K562 (cell line): Measurements from ENCODE around the gene PTAFR. TPM values are rescaled to one million over a fixed set of nuclear protein-coding genes. Genes with fewer than 3 reads are reported as not detected.

Experiments used
- ATAC-seq: fragments of 200-7000 bp; cut with Tn5 transposase; 3 replicates; pipeline ENCODE4 v1.9.1; 2020; ENCODE audit warnings: moderate library complexity
- BruUV-seq: library from RNA; stranded (reverse); fragments of 400-500 nt; replicated peaks from 2 replicates; lab custom pipeline; 2021; lab: Mats Ljungman, UMichigan
- CTCF ChIA-PET: fragments of 300-600 bp; formaldehyde crosslinking; extraction: SDS; loops from one replicate; lab custom pipeline; 2021; ENCODE audit warnings: low intra/inter-chr PET ratio; lab: Yijun Ruan, JAX
- POLR2A ChIA-PET: fragments of 300-600, 350-650 bp; sonication (Branson Sonifier 250); formaldehyde crosslinking; extraction: SDS; loops from one replicate; lab custom pipeline; 2021; ENCODE audit warnings: antibody characterized with exemption, inconsistent platforms; lab: Yijun Ruan, JAX
- DNase-seq, 4 experiments: peaks; one replicate each; pipeline versions ENCODE4 v3.0.0 to v3.0.0-alpha.2; 2011 to 2018; ENCODE audit warnings: low spot score in 3 of 4, mixed read lengths in 3 of 4; ENCODE audit errors: extremely low read depth in 1 of 4
- FAIRE-seq: peaks from 2 replicates; lab custom pipeline; 2011; peaks lifted over from hg19 to GRCh38; lab: Jason Lieb, UNC
- H2AFZ ChIP-seq: 2 replicates; pipeline ENCODE4 v1.6.0; 2011; ENCODE audit warnings: low read depth, low read length, control low read depth, inconsistent platforms
- H3K27ac ChIP-seq: fragments of 200-600 bp; 3 replicates; pipeline ENCODE4 v1.8.0; 2011; ENCODE audit warnings: low read depth, mild to moderate bottlenecking, control low read depth, inconsistent platforms, low read length, moderate library complexity, mixed read lengths; ENCODE audit errors: extremely low read depth
- H3K27me3 ChIP-seq, 2 experiments: fragments of 300-600 bp in 1 of 2; 2 replicates in 1 of 2; 3 replicates in 1 of 2; pipeline versions ENCODE4 v1.6.0 to v1.8.0; 2011; ENCODE audit warnings: inconsistent platforms in 2 of 2, low read length in 2 of 2, mild to moderate bottlenecking in 1 of 2, mixed read lengths in 1 of 2, moderate library complexity in 1 of 2; ENCODE audit not compliant: control insufficient read depth in 2 of 2, insufficient read depth in 2 of 2
- H3K36me3 ChIP-seq: fragments of 300-600 bp; 3 replicates; pipeline ENCODE4 v1.8.0; 2011; ENCODE audit warnings: mild to moderate bottlenecking, low read length, inconsistent platforms; ENCODE audit not compliant: control insufficient read depth, insufficient read depth
- H3K4me1 ChIP-seq, 2 experiments: fragments of 200-600 bp in 1 of 2; replicated peaks in 1 of 2; 2 replicates in 1 of 2; 3 replicates in 1 of 2; pipeline versions ENCODE4 v1.5.1 to v1.8.0; 2011; ENCODE audit warnings: inconsistent platforms in 2 of 2, low read length in 2 of 2, mild to moderate bottlenecking in 1 of 2, mixed read lengths in 1 of 2, moderate library complexity in 1 of 2; ENCODE audit not compliant: control insufficient read depth in 2 of 2, insufficient read depth in 2 of 2
- H3K4me2 ChIP-seq: 2 replicates; pipeline ENCODE4 v1.6.1; 2011; ENCODE audit warnings: low read length, control low read depth, inconsistent platforms, mixed read lengths; ENCODE audit not compliant: insufficient read depth
- H3K4me3 ChIP-seq: fragments of 200-600 bp; sonication (generic), shearing (Covaris generic); 2 replicates; pipeline ENCODE4 v1.5.1; 2016; ENCODE audit warnings: control low read depth, inconsistent platforms
- H3K79me2 ChIP-seq: fragments of 200-600 bp; 3 replicates; pipeline ENCODE4 v1.8.0; 2011; ENCODE audit warnings: low read length, inconsistent platforms; ENCODE audit not compliant: control insufficient read depth, insufficient read depth
- H3K9ac ChIP-seq, 2 experiments: 2 replicates each; pipeline versions ENCODE4 v1.6.0 to v1.6.1; 2011; ENCODE audit warnings: low read depth in 2 of 2, low read length in 2 of 2, control low read depth in 1 of 2, inconsistent platforms in 1 of 2, mild to moderate bottlenecking in 1 of 2, mixed read lengths in 1 of 2; ENCODE audit not compliant: insufficient read depth in 1 of 2
- H3K9me1 ChIP-seq: one replicate; pipeline ENCODE4 v1.6.0; 2011; ENCODE audit warnings: inconsistent platforms, mild to moderate bottlenecking, low read length, moderate library complexity; ENCODE audit not compliant: control insufficient read depth, insufficient read depth
- H3K9me3 ChIP-seq: replicated peaks from 2 replicates; pipeline ENCODE4 v1.5.1; 2011; ENCODE audit warnings: low read depth, low read length, inconsistent platforms; ENCODE audit not compliant: control insufficient read depth, insufficient read depth
- H4K20me1 ChIP-seq: replicated peaks from 2 replicates; pipeline ENCODE4 v1.6.1; 2011; ENCODE audit warnings: low read length, inconsistent platforms, mixed read lengths; ENCODE audit not compliant: control insufficient read depth, insufficient read depth
- ATF2 ChIP-seq: sonication (generic); formaldehyde crosslinking; IDR thresholded peaks from 2 replicates; pipeline ENCODE4 v1.8.1; 2022; ENCODE audit warnings: missing genetic modification reagents
- CEBPB ChIP-seq: fragments of 450-650 bp; IDR thresholded peaks from 2 replicates; pipeline ENCODE4 v1.6.1; 2016; ENCODE audit warnings: missing genetic modification characterization, missing compliant biosample characterization
- CEBPG ChIP-seq, 3 experiments: fragments of 200-800 bp in 1 of 3; sonication (Bioruptor generic) in 1 of 3; sonication (generic) in 1 of 3; formaldehyde crosslinking in 1 of 3; IDR thresholded peaks in 2 of 3; conservative IDR thresholded peaks in 1 of 3; 2 replicates each; pipeline versions ENCODE4 v1.6.1 to v1.8.0; 2016 to 2022; ENCODE audit warnings: missing compliant biosample characterization in 2 of 3, missing genetic modification characterization in 2 of 3, mild to moderate bottlenecking in 1 of 3, missing genetic modification reagents in 1 of 3
- DMBX1 ChIP-seq: fragments of 250-450 bp; sonication (Bioruptor Pico); IDR thresholded peaks from 2 replicates; pipeline ENCODE4 v1.8.0; 2022; ENCODE audit warnings: inconsistent platforms, mild to moderate bottlenecking, moderate library complexity, borderline replicate concordance
- ELF1 ChIP-seq: fragments of 200-800 bp; sonication (Bioruptor generic); IDR thresholded peaks from 2 replicates; pipeline ENCODE4 v1.6.1; 2016; ENCODE audit warnings: missing genetic modification characterization, missing compliant biosample characterization
- FOXA1 ChIP-seq: fragments of 450-650 bp; IDR thresholded peaks from 2 replicates; pipeline ENCODE4 v1.6.1; 2016; ENCODE audit warnings: mild to moderate bottlenecking, borderline replicate concordance
- GTF3C2 ChIP-seq: IDR thresholded peaks from 3 replicates; pipeline ENCODE4 v1.6.1; 2011; ENCODE audit warnings: borderline replicate concordance, mild to moderate bottlenecking, moderate library complexity; ENCODE audit not compliant: insufficient read length; ENCODE audit errors: extremely low read depth
- HEY1 ChIP-seq: fragments of 250-450 bp; sonication (Bioruptor Pico); IDR thresholded peaks from 2 replicates; pipeline ENCODE4 v1.5.0; 2020; ENCODE audit warnings: mild to moderate bottlenecking, moderate library complexity, borderline replicate concordance
- L3MBTL2 ChIP-seq: fragments of 450-650 bp; IDR thresholded peaks from 2 replicates; pipeline ENCODE4 v1.6.1; 2016; ENCODE audit warnings: mild to moderate bottlenecking, moderate library complexity
- LCOR ChIP-seq: sonication (generic); formaldehyde crosslinking; IDR thresholded peaks from 2 replicates; pipeline ENCODE4 v1.8.0; 2022; ENCODE audit warnings: mild to moderate bottlenecking, missing genetic modification reagents
- LEF1 ChIP-seq: fragments of 450-650 bp; IDR thresholded peaks from 2 replicates; pipeline ENCODE4 v1.6.1; 2016; ENCODE audit warnings: mild to moderate bottlenecking
- NCOA2 ChIP-seq, 2 experiments: fragments of 450-650 bp; IDR thresholded peaks; 2 replicates each; pipeline ENCODE4 v1.6.1; 2018; ENCODE audit warnings: mild to moderate bottlenecking in 2 of 2, moderate library complexity in 1 of 2; ENCODE audit not compliant: partially characterized antibody in 2 of 2
- RBM14 ChIP-seq: fragments of 200-400 bp; formaldehyde crosslinking; IDR thresholded peaks from 2 replicates; pipeline ENCODE4 v1.6.1; 2018; ENCODE audit warnings: low read depth, mild to moderate bottlenecking, low read length, moderate library complexity, borderline replicate concordance; ENCODE audit not compliant: insufficient read depth
- TAL1 ChIP-seq: fragments of 450-650 bp; IDR thresholded peaks from 2 replicates; pipeline ENCODE4 v1.6.1; 2016; ENCODE audit warnings: mild to moderate bottlenecking
- TGIF2 ChIP-seq: sonication (generic); formaldehyde crosslinking; IDR thresholded peaks from 2 replicates; pipeline ENCODE4 v1.8.1; 2022; ENCODE audit warnings: mild to moderate bottlenecking, missing genetic modification reagents, moderate library complexity
- ZNF217 ChIP-seq: sonication (generic); formaldehyde crosslinking; IDR thresholded peaks from 2 replicates; pipeline ENCODE4 v1.8.0; 2022; ENCODE audit warnings: mild to moderate bottlenecking, missing genetic modification reagents
- ZNF347 ChIP-seq: fragments of 450-650 bp; formaldehyde crosslinking; IDR thresholded peaks from 2 replicates; pipeline ENCODE4 v1.4.0; 2020; ENCODE audit warnings: low read depth, mild to moderate bottlenecking, moderate library complexity
- WGBS: fragments of 100-300 bp; shearing (Covaris generic); methylation state at CpG from one replicate; pipeline ENCODE4 v1.1.6; 2016; ENCODE audit warnings: low coverage, mixed read lengths; ENCODE audit not compliant: insufficient coverage; ENCODE audit errors: missing lambda C conversion rate; 5-methylcytosine and 5-hydroxymethylcytosine counted together
- in situ Hi-C: fragments of 300-500 bp; cut with MboI; formaldehyde crosslinking; loops from 4 replicates; pipeline ENCODE4 v1.15.0; 2018; ENCODE audit warnings: inconsistent platforms, mixed read lengths
- intact Hi-C: fragments of 100-400 bp; cut with micrococcal nuclease; formaldehyde crosslinking; loops from 2 replicates; pipeline ENCODE4 v1.14.2; 2022
- polyA plus RNA-seq, 8 experiments: library from polyadenylated mRNA; depleted of rRNA in 4 of 8; stranded (reverse) in 5 of 8; unstranded in 3 of 8; fragments of >200 nt; fragmentation: Nextera tagmentation in 2 of 8; fragmentation: Illumina TruSeq in 1 of 8; extraction: Ambion mirVana in 2 of 8; extraction: Trizol in 1 of 8; gene quantifications; 2 replicates each; pipeline versions ENCODE4 v1.2.1 to v1.2.3, GENCODE V29; 2011 to 2014; ENCODE audit warnings: inconsistent platforms in 1 of 8, missing spikeins in 1 of 8
- total RNA-seq, 7 experiments: library from RNA; depleted of rRNA in 6 of 7; stranded (reverse); fragments of >200 nt in 6 of 7; fragmentation: Illumina TruSeq in 2 of 7; extraction: Trizol in 2 of 7; gene quantifications; 2 replicates each; pipeline versions ENCODE4 v1.2.1 to v1.2.3, GENCODE V29; 2011 to 2021; ENCODE audit warnings: low replicate concordance in 1 of 7

Gene PTAFR
- total and polyA plus RNA-seq, 9 of the 15 experiments (the other 6 are each of a cell fraction or from before 2014, with no cell fraction given): 0.15 to 0.55 (median 0.40) TPM; not detected in 1

DNA sequence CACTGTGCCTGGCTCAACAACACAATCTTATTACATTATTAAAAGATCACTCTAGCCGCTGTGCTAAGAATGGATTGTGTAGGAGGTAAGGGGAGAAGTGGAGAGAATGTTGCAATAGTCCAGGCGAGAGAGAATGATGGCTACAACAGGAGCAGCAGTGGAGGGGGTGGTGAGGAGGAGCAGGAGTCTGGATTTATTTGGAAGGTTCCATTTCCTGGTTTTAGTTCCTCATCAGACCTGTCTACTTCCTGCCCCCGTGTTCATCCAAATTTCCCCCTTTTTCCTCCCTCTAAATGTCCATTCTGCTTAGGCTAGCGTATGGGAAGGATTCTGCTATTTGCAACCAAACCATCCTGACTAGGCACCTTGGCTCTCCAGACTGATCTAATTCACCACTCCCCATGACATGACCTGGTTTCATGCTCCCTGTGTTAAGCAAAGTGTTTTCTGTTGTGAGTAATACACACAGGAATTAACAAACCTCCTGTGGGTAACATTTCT is 53.0 kb downstream of the PTAFR start:
- no peak for FAIRE-seq
- Histone ChIP-seq H3K4me1 (peaks cover 5 to 14% of the 10 kb centered on the region in 2 experiments), H3K27ac (no peak overlapping the region), H3K27me3 (no peaks in the 10 kb centered on the region; a peak in 1 of 5 replicates), H3K9me1 (no peaks in the 10 kb centered on the region), H3K4me2 (peak overlapping the region; percentile 16; the same call in 1 of the 2 replicates), H3K4me3 (no peak overlapping the region), H2AFZ (peak overlapping the region; percentile 85), H3K79me2 (no peaks in the 10 kb centered on the region), H3K36me3 (no peaks in the 10 kb centered on the region), H3K9ac (no peak overlapping the region), H3K9me3 (no peaks in the 10 kb centered on the region), H4K20me1 (no peaks in the 10 kb centered on the region)
- intact Hi-C loops: no loop called here
- WGBS: 20% methylated on average over 4 of the region's 4 CpGs
- in situ Hi-C loops: loop anchor here (10.0 kb wide), 1 partner anchor 911 kb away; no protein-coding TSS in a partner anchor
- CTCF ChIA-PET: no interaction called here
- BruUV-seq: no TSS peak
- POLR2A ChIA-PET: interaction anchor here (1.3 kb wide), 1 partner anchor 13 kb away, joined by 7 read pairs; no protein-coding TSS in a partner anchor
- DNase-seq: no peak
- peak; percentile 25; the same call in 2 of the 3 replicates for ATAC-seq
- no peak for TF ChIP-seq CEBPG (CRISPR knock-in tag; IDR thresholded peaks at IDR 0.05)
- TF ChIP-seq CEBPG (tag; conservative IDR thresholded peaks at IDR 0.05 in 1 of 2, IDR thresholded peaks at IDR 0.05 in 1 of 2): peak; percentile 59 to 71; a peak in 3 of 4 replicates
- no peak for TF ChIP-seq NCOA2 (IDR thresholded peaks at IDR 0.05; ENCODE audit: partially characterized antibody in 2 of 2)
- no peak for TF ChIP-seq LEF1
- no peak for TF ChIP-seq GTF3C2
- TF ChIP-seq TAL1: no peak
- no peak for TF ChIP-seq FOXA1
- no peak for TF ChIP-seq ZNF217
- no peak for TF ChIP-seq TGIF2 (CRISPR knock-in tag)
- TF ChIP-seq L3MBTL2: no peak
- TF ChIP-seq ATF2 (CRISPR knock-in tag): no peak
- TF ChIP-seq LCOR (CRISPR knock-in tag): no peak
- peak; percentile 43; the same call in 1 of the 2 replicates for TF ChIP-seq ELF1 (tag)
- no peak for TF ChIP-seq HEY1 (CRISPR knock-in tag)
- peak; percentile 89 for TF ChIP-seq CEBPB (tag)
- no peak for TF ChIP-seq DMBX1
- no peak for TF ChIP-seq ZNF347
- TF ChIP-seq RBM14: no peak
